K562 (cell line): ENCODE measurements around the gene MID1IP1. TPM values are rescaled to one million over a fixed set of nuclear protein-coding genes. Genes with fewer than 3 reads are reported as not detected.

Experiments used
- ARID3B ChIP-seq: fragments of 250-450 bp; sonication (Bioruptor Pico); IDR thresholded peaks from 2 replicates; pipeline ENCODE4 v1.4.0; 2020; ENCODE audit warnings: borderline replicate concordance
- DPF2 ChIP-seq: fragments of 450-650 bp; IDR thresholded peaks from 2 replicates; pipeline ENCODE4 v1.6.1; 2016
- ESRRB ChIP-seq: fragments of 250-450 bp; sonication (Bioruptor Pico); IDR thresholded peaks from 2 replicates; pipeline ENCODE4 v1.5.0; 2020; ENCODE audit warnings: mild to moderate bottlenecking, moderate library complexity, borderline replicate concordance
- GABPB1 ChIP-seq: sonication (generic); formaldehyde crosslinking; IDR thresholded peaks from 2 replicates; pipeline ENCODE4 v1.8.0; 2022; ENCODE audit warnings: mild to moderate bottlenecking, missing genetic modification reagents
- HNRNPL ChIP-seq: fragments of 200-400 bp; formaldehyde crosslinking; IDR thresholded peaks from 2 replicates; pipeline ENCODE4 v1.6.1; 2017; ENCODE audit warnings: low read depth, mild to moderate bottlenecking, low read length
- HOXB6 ChIP-seq: fragments of 250-450 bp; sonication (Bioruptor Pico); IDR thresholded peaks from 2 replicates; pipeline ENCODE4 v1.5.1; 2022; ENCODE audit warnings: mild to moderate bottlenecking, borderline replicate concordance
- KDM5B ChIP-seq: fragments of 200-600 bp; sonication (generic); IDR thresholded peaks from 2 replicates; pipeline ENCODE4 v1.6.1; 2012; ENCODE audit warnings: low read depth, mild to moderate bottlenecking, moderate library complexity, low read length, control low read depth, inconsistent platforms; ENCODE audit not compliant: insufficient replicate concordance
- MAFK ChIP-seq: IDR thresholded peaks from 2 replicates; pipeline ENCODE4 v1.6.1; 2011; ENCODE audit warnings: low read length, improper control_type of control experiment
- MEIS2 ChIP-seq: fragments of 450-650 bp; IDR thresholded peaks from 2 replicates; pipeline ENCODE4 v1.6.1; 2014; ENCODE audit warnings: mild to moderate bottlenecking; ENCODE audit not compliant: partially characterized antibody
- NFATC3 ChIP-seq: fragments of 450-650 bp; IDR thresholded peaks from 2 replicates; pipeline ENCODE4 v1.6.1; 2017; ENCODE audit warnings: mild to moderate bottlenecking
- NFXL1 ChIP-seq: fragments of 450-650 bp; formaldehyde crosslinking; IDR thresholded peaks from 2 replicates; pipeline ENCODE4 v1.4.0; 2021; ENCODE audit warnings: mild to moderate bottlenecking
- NR2C1 ChIP-seq, 2 experiments: fragments of 450-650 bp; IDR thresholded peaks; 2 replicates each; pipeline ENCODE4 v1.6.1; 2017; ENCODE audit warnings: mild to moderate bottlenecking in 2 of 2, antibody characterized with exemption in 1 of 2, inconsistent platforms in 1 of 2, missing compliant biosample characterization in 1 of 2, missing genetic modification characterization in 1 of 2
- POLR2A ChIP-seq: fragments of 450-650 bp; conservative IDR thresholded peaks from 2 replicates; pipeline ENCODE4 v1.6.1; 2016
- SAFB2 ChIP-seq: fragments of 200-400 bp; formaldehyde crosslinking; IDR thresholded peaks from 2 replicates; pipeline ENCODE4 v1.6.1; 2018; ENCODE audit warnings: borderline replicate concordance, low read length, low read depth, moderate library complexity; ENCODE audit not compliant: severe bottlenecking
- TFE3 ChIP-seq: fragments of 450-650 bp; formaldehyde crosslinking; IDR thresholded peaks from 2 replicates; pipeline ENCODE4 v1.4.0; 2020; ENCODE audit warnings: mild to moderate bottlenecking, mixed read lengths
- TRIM24 ChIP-seq, 2 experiments: fragments of 450-650 bp; IDR thresholded peaks; 2 replicates each; pipeline ENCODE4 v1.6.1; 2016
- VEZF1 ChIP-seq: fragments of 200-800 bp; sonication (Bioruptor generic); IDR thresholded peaks from 2 replicates; pipeline ENCODE4 v1.6.1; 2017; ENCODE audit warnings: missing genetic modification characterization, missing compliant biosample characterization
- ZNF124 ChIP-seq: sonication (generic); formaldehyde crosslinking; IDR thresholded peaks from 2 replicates; pipeline ENCODE4 v1.8.1; 2022; ENCODE audit warnings: missing genetic modification reagents
- ZNF444 ChIP-seq: fragments of 250-450 bp; sonication (Bioruptor Pico); IDR thresholded peaks from 2 replicates; pipeline ENCODE4 v1.4.0; 2020; ENCODE audit warnings: mild to moderate bottlenecking, moderate library complexity
- ZNF609 ChIP-seq: sonication (generic); formaldehyde crosslinking; IDR thresholded peaks from 2 replicates; pipeline ENCODE4 v1.8.1; 2023; ENCODE audit warnings: missing genetic modification reagents, mild to moderate bottlenecking, borderline replicate concordance
- ZNF717 ChIP-seq: fragments of 250-450 bp; sonication (Bioruptor Pico); IDR thresholded peaks from 2 replicates; pipeline ENCODE4 v1.5.0; 2021
- ZNF79 ChIP-seq: fragments of 250-450 bp; sonication (Bioruptor Pico); IDR thresholded peaks from 2 replicates; pipeline ENCODE4 v1.4.0; 2020; ENCODE audit warnings: low read depth, mild to moderate bottlenecking, moderate library complexity
- polyA plus RNA-seq, 8 experiments: library from polyadenylated mRNA; depleted of rRNA in 4 of 8; stranded (reverse) in 5 of 8; unstranded in 3 of 8; fragments of >200 nt; fragmentation: Nextera tagmentation in 2 of 8; fragmentation: Illumina TruSeq in 1 of 8; extraction: Ambion mirVana in 2 of 8; extraction: Trizol in 1 of 8; gene quantifications; 2 replicates each; pipeline versions ENCODE4 v1.2.1 to v1.2.3, GENCODE V29; 2011 to 2014; ENCODE audit warnings: inconsistent platforms in 1 of 8, missing spikeins in 1 of 8
- total RNA-seq, 7 experiments: library from RNA; depleted of rRNA in 6 of 7; stranded (reverse); fragments of >200 nt in 6 of 7; fragmentation: Illumina TruSeq in 2 of 7; extraction: Trizol in 2 of 7; gene quantifications; 2 replicates each; pipeline versions ENCODE4 v1.2.1 to v1.2.3, GENCODE V29; 2011 to 2021; ENCODE audit warnings: low replicate concordance in 1 of 7

Gene MID1IP1
- total and polyA plus RNA-seq, 9 of the 15 experiments (the other 6 are each of a cell fraction or from before 2014, with no cell fraction given), result 0.51 to 102 (median 27.5) TPM

GRCh38 chrX:38841750-38842149 lies 40.5 kb downstream of the MID1IP1 start (continued):
- TF ChIP-seq ZNF609 (CRISPR knock-in tag) (no peak), TRIM24 (IDR thresholded peaks at IDR 0.05) (peak; percentile 59 to 60; a peak in 1 of 4 replicates), ZNF717 (CRISPR knock-in tag) (no peak), SAFB2 (no peak), NFXL1 (no peak), MEIS2 (no peak), GABPB1 (CRISPR knock-in tag) (no peak), TFE3 (CRISPR knock-in tag) (no peak), ARID3B (CRISPR knock-in tag) (no peak), ZNF444 (CRISPR knock-in tag) (no peak), ESRRB (CRISPR knock-in tag) (no peak), HNRNPL (no peak), MAFK (no peak), VEZF1 (CRISPR knock-in tag) (no peak), HOXB6 (CRISPR knock-in tag) (no peak), ZNF79 (CRISPR knock-in tag) (no peak), NFATC3 (no peak), ZNF124 (no peak), DPF2 (peak; percentile 85), NR2C1 (IDR thresholded peaks at IDR 0.05) (no peak), NR2C1 (tag; IDR thresholded peaks at IDR 0.05) (peak; percentile 43; the same call in 1 of the 2 replicates), POLR2A (no peak), KDM5B (no peak)
